Nephron (organoid): ENCODE data around the gene QSOX2.
A peak's percentile ranks its signal among the peaks of the same experiment; 100 is the strongest.

Source experiments
- H3K27ac Mint-ChIP-seq, 3 experiments: 2 replicates each; pipeline ENCODE4 v1.8.0; 2020; ENCODE audit warnings: mixed read lengths in 3 of 3, mild to moderate bottlenecking in 2 of 3, moderate library complexity in 1 of 3
- H3K27me3 Mint-ChIP-seq: 2 replicates; pipeline ENCODE4 v1.8.0; 2021; ENCODE audit warnings: low read depth, mild to moderate bottlenecking, moderate library complexity, mixed read lengths
- H3K36me3 Mint-ChIP-seq: 2 replicates; pipeline ENCODE4 v1.8.0; 2020; ENCODE audit warnings: low read depth, mixed read lengths
- H3K4me1 Mint-ChIP-seq: 2 replicates; pipeline ENCODE4 v1.8.0; 2020; ENCODE audit warnings: mixed read lengths
- H3K4me3 Mint-ChIP-seq, 3 experiments: 2 replicates each; pipeline ENCODE4 v1.8.0; 2020; ENCODE audit warnings: mild to moderate bottlenecking in 3 of 3, mixed read lengths in 3 of 3, moderate library complexity in 2 of 3
- H3K9me3 Mint-ChIP-seq: 2 replicates; pipeline ENCODE4 v1.8.0; 2020; ENCODE audit warnings: mixed read lengths
- CTCF ChIP-seq, 3 experiments: fragments of 200-600 bp; sonication (generic); IDR thresholded peaks; one replicate each; pipeline ENCODE4 v1.5.0; 2021; ENCODE audit warnings: antibody characterized with exemption in 3 of 3; ENCODE audit not compliant: unreplicated experiment in 3 of 3

QSOX2 gene

GRCh38 chr9:136245219-136246150, at the start of gene QSOX2:
Gene QSOX2 (minus strand): TSS chr9:136245812. CDS start chr9:136245803, 9 bp downstream.
- no peaks in the 10 kb centered on the region for H3K9me3 Mint-ChIP-seq
- H3K4me1 Mint-ChIP-seq, result peaks cover 36% of the 10 kb centered on the region
- H3K36me3 Mint-ChIP-seq, result no peaks in the 10 kb centered on the region
- peaks cover 21% of the 10 kb centered on the region for H3K27me3 Mint-ChIP-seq
- TF ChIP-seq CTCF (IDR thresholded peaks at IDR 0.05; ENCODE audit: unreplicated experiment in 3 of 3), result no peak
- peak within 1 kb of the TSS; percentile 89 to 96 (median 93) for H3K4me3 Mint-ChIP-seq
- H3K27ac Mint-ChIP-seq, result peak within 1 kb of the TSS; percentile 17 to 35 (median 30)

- peaks cover 21% of the 10 kb centered on the region for H3K27me3 Mint-ChIP-seq
- H3K4me1 Mint-ChIP-seq, result no peaks in the 10 kb centered on the region
- no peak for TF ChIP-seq CTCF (IDR thresholded peaks at IDR 0.05; ENCODE audit: unreplicated experiment in 3 of 3)
- no peaks in the 10 kb centered on the region for H3K36me3 Mint-ChIP-seq
- H3K4me3 Mint-ChIP-seq, result no peak overlapping the region
- no peak overlapping the region for H3K27ac Mint-ChIP-seq
- no peaks in the 10 kb centered on the region for H3K9me3 Mint-ChIP-seq
Observed at GRCh38 chr9:136295055-136295454, 49.4 kb upstream of the QSOX2 start.

- Mint-ChIP-seq H3K36me3 (no peaks in the 10 kb centered on the region), H3K27ac (no peak overlapping the region), H3K4me3 (no peak overlapping the region), H3K9me3 (no peaks in the 10 kb centered on the region), H3K27me3 (peaks cover 21% of the 10 kb centered on the region), H3K4me1 (no peaks in the 10 kb centered on the region)
- TF ChIP-seq CTCF (IDR thresholded peaks at IDR 0.05; ENCODE audit: unreplicated experiment in 3 of 3), result no peak
Observed at GRCh38 chr9:136294437-136294836, 48.8 kb upstream of the QSOX2 start.

- H3K36me3 Mint-ChIP-seq, result no peaks in the 10 kb centered on the region
- no peak for TF ChIP-seq CTCF (IDR thresholded peaks at IDR 0.05; ENCODE audit: unreplicated experiment in 3 of 3)
- peaks cover 18% of the 10 kb centered on the region for H3K27me3 Mint-ChIP-seq
- no peaks in the 10 kb centered on the region for H3K9me3 Mint-ChIP-seq
- H3K4me1 Mint-ChIP-seq, result no peaks in the 10 kb centered on the region
- H3K27ac Mint-ChIP-seq, result no peak overlapping the region
- no peak overlapping the region for H3K4me3 Mint-ChIP-seq
Observed at GRCh38 chr9:136293476-136294077, 48.0 kb upstream of the QSOX2 start.

- Mint-ChIP-seq H3K27ac (no peak overlapping the region), H3K9me3 (no peaks in the 10 kb centered on the region), H3K4me1 (no peaks in the 10 kb centered on the region), H3K27me3 (peaks cover 14% of the 10 kb centered on the region), H3K36me3 (no peaks in the 10 kb centered on the region), H3K4me3 (no peak overlapping the region)
- TF ChIP-seq CTCF (IDR thresholded peaks at IDR 0.05; ENCODE audit: unreplicated experiment in 3 of 3), result no peak
Observed at GRCh38 chr9:136292591-136293448, 47.2 kb upstream of the QSOX2 start.
